HG03558 (cell line): ENCODE data around the gene TBX4.

Experiments
- ATAC-seq: cut with Tn5 transposase; IDR thresholded peaks from one replicate; pipeline ENCODE4 v1.9.1; 2021; ENCODE audit warnings: moderate number of reproducible peaks; ENCODE audit not compliant: unreplicated experiment; ENCODE audit errors: extremely low read depth

Gene TBX4

GRCh38 chr17:61463316-61464129, 11.3 kb downstream of the TBX4 start:
- ATAC-seq = no peak

DNA sequence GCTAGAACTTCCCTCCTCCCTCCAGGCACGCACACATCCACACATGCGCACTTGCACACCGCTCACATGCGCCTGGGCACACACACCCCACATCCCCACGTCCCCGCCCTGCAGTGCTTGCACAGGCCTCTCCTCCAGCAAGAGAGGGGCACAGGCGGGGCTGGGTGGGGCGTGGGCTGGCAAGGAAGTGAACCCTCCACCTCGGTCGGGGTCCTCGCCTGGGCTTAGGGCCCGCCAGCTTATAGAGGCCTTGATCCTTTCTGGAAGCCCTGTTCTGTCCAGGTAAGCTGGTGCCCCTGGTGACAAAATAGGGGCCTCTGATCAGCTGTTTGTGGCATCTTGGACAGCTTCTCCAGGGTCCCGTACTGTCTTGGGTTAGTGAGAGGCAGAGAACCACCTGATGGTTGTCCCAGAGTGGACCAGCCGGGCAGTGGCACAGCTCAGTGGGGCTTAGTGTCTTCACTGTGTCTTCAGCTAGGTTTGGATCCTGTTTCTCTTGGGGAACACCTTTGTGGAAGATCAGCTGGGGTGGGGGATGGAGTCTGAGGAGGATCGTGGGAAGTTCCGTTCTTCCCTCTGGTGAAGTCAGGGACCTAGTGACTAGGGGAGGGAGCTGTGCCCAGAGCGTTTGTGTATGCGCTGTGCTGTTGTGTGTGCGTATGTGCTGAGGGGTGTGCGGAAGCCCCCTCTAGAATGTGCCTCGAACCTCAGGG, 12.1 kb downstream of the TBX4 start:
- no peak for ATAC-seq

DNA sequence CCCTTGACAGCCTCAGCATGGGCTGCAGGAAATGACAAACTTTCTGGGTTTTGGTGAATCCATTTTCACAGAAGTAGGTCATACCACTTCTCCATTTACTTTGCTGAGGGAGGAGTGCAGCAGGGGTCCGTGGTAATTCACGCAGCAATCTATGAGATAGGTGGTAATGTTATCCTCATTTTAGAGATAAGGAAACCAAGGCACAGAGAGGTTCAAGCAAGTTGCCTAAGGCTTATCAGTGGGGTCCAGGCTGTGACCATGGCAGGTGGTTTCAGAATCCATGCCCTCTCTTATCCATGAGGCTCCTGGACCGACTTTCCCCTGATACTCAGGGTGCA, 12.6 kb downstream of the TBX4 start:
- no peak for ATAC-seq

DNA sequence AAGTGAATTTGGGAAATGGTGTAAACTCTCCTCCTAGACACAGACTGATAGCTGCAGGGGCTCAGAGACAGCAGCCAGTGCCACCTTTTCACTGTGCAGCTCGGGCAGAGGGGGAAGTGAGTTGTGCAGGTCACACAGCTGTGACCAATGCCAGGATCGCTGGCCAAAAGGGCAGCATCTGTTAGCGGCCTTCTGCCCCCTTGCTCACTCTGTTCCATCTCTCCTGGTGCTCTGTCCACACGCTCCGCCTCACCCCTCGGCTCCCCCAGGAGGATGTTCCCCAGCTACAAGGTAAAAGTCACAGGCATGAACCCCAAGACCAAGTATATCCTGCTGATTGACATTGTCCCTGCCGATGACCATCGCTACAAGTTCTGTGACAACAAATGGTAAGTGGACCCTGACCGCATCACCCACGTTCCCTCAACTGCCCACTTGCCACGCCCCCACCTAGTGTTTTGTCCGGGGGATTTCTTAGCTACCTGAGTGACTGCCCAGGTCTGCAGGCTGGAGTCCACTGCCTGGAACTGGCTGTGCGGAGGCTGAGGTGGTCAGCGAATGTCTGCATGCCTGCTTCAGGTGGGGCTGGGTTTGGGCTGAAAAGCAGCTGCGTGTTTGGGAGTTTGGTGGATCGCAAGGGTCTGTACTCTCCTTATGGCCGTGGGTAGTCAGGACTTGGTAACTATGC, 13.5 kb downstream of the TBX4 start:
- ATAC-seq = no peak

GRCh38 chr17:61466246-61466645, 14.0 kb downstream of the TBX4 start:
- ATAC-seq = no peak

DNA sequence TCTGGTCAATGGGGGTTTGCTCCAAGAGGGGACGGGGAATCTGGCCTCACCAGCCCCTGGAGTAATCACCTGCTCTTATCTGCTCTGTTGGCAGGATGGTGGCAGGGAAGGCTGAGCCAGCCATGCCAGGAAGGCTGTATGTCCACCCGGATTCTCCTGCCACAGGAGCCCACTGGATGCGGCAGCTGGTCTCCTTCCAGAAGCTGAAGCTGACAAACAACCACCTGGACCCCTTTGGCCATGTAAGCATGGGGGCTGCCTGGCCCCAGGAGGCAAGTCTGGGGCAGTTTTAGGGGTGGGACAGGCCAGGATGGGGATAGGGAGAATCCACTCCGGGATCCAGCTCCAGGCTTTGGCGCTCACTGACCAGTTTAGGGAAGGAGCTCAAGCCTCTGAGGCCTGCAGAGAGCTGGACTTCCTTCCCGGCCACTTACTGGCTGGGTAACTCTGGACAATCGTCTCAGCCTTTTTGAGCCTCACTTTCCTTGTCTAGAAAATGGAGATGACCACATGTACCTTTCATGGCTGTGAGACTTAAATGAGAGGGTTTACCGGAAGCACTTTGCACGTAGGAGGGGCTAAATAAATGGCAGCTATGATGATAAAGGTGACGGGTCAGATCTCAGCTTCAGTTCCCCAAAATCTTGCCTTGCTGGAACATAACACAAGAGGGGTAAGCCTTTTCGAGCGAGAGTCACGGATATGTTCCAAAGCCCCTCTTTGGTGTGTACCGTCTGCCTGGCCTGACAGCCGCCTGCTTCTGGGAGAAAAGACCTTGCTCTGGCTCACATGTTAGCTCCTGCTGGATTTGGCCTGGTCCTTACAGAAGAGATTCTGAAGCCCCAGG, 15.4 kb downstream of the TBX4 start:
- no peak for ATAC-seq

- ATAC-seq = no peak
These were observed 16.2 kb downstream of the TBX4 start for GRCh38 chr17:61468263-61468907.

- ATAC-seq = no peak
These were observed 17.3 kb downstream of the TBX4 start for GRCh38 chr17:61469474-61469873.

DNA sequence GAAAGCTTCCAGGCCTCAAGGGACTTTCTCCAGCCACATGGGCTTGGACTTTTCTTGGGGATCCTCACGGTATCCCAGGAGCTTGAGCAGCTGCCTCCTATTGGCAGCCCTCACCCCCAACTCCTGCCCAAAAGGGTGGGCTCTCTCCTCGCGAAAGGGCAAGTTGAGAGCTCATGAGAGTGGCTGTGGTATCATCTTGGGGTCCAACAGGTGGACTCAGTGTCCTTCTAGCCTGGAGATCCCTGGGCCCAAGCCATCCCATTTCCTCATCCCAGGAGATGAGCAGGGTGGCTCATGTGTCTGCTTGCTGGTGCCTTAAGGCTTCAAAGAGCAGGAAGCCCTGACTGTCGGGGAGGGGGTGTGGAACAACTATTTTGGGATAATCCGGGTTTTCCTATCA, 17.7 kb downstream of the TBX4 start:
- ATAC-seq = no peak

DNA sequence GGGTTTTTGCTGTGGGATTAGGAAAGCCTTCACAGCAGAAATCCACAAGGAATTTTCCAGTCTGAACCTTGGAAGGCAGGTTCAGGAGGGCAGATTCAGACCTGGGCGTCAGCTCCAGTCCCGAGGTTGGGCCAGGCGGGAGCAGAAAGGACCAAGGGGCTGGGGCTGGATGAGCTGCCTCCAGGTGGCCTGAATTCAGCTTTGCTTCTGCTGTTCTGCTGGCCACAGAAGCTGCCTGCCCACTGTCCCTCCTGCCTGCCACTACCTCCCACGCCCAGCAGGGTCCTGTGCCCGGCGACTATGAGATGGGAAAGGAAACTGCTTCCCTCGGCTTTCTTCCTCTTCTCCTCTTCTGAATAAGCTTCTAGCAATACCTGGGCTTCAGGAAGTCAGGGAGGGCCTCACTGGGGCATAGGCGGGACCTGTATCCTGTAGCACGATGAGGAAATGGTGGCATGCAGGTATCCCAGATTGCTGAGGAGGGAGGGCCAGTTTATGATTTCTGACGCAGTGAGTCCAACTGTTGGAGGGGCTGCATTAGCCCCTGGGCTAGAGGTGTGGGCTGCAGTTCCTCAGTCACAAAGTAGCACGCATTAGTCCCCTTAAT, 18.4 kb downstream of the TBX4 start:
- ATAC-seq = no peak

DNA sequence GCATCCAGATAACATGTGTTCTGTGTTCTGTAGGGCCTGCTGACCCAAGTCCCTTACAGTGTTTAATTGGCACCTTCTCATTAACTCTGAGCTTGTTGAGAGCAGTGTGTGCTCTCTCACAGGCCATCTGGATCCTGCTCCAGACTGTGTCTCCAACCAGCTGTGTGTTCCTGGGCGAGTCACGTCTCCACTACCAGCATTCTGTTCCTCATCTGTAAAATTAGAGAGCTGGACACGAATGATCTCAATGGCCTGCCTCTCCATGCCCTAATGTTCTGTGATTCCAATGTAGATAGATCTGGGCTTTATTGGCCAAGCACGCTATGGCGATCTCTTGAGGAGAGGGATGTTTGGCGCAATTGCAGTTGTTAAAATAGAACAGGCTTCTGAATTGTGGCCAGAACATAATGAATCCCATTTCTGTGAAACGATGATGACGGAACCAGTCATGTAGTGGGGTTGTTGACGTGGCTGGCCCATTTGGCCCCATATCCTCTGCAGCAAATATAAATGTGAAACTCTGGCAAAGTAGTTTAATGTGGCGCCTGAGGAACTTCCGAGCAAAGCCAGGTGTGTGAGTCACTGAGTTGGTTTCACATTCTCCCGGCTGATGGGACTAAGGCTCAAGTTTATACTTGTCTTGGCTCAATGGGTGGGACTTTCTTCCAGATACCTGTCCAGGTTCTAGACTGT, 22.2 kb downstream of the TBX4 start:
- no peak for ATAC-seq

GRCh38 chr17:61474934-61475333, 22.7 kb downstream of the TBX4 start:
- ATAC-seq = no peak

DNA sequence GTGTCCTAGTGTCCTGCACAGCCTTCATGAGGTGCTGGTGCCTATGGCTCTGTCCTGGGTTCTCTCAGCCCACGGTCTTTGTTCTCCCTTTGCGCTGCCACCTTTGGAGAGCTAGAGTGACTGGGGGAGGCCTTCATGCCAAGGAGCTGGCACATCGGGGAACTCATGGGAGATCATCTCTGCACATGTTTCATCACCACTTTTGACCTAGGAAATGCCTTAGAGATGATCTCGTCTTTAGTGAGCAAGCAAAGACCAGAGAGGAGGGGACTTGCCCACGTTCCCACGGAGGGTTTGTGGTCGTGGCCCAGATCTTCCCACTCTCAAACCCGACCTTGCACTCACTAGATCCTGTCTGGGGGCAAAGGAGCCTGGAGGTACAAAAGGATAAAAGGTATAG, 23.5 kb downstream of the TBX4 start:
- no peak for ATAC-seq

GRCh38 chr17:61476476-61477203, 24.4 kb downstream of the TBX4 start:
- no peak for ATAC-seq

DNA sequence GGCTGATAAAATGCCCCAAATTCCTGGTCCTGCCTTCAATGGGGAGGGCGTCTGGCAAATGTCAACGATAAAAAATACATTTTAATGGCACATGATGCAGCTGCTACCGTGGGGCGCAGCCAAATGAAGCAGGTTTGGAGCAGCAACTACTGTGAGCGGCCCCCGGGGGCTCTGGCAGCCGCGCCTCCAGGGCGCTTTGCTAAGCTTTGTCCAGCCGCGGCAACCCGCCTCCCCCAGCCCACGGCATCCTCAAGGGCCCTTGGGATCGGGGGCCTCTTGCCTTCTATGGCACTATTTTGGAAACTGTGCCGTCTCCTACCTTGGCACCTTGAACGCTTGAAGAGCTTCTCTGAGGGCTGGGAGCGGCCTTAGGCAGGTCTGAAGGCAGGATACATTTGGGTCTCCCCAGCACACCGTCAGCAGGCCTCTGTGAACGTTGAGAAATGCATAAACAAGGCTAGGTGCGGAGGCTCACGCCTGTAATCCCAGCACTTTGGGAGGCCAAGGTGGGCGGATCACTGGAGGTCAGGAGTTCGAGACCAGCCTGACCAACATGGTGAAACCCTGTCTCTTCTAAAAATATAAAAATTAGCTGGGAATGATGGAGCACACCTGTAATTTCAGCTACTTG, 25.1 kb downstream of the TBX4 start:
- no peak for ATAC-seq

GRCh38 chr17:61478026-61478789, 26.0 kb downstream of the TBX4 start:
- ATAC-seq = no peak

- no peak for ATAC-seq
These were observed 26.7 kb downstream of the TBX4 start for GRCh38 chr17:61478790-61479492.
